ENCODE data around the gene RHOD. TPM values are rescaled to one million over a fixed set of nuclear protein-coding genes. Genes with fewer than 3 reads are reported as not detected.

RHOD gene
- total and polyA plus RNA-seq, 10 donors: 1.3 to 6.4 (median 2.7) TPM

- no peak for TF ChIP-seq POLR2AphosphoS5 (IDR thresholded peaks at IDR 0.05)
- no peak for TF ChIP-seq CTCF (IDR thresholded peaks at IDR 0.05 in 8 of 11, conservative IDR thresholded peaks at IDR 0.05 in 3 of 11)
- TF ChIP-seq POLR2A (IDR thresholded peaks at IDR 0.05): no peak
- peaks cover 0 to 84% (median 18%) of the 10 kb centered on the region in 7 donors for H3K27me3 ChIP-seq (replicated peaks in 1 of 7)
- no peak overlapping the region for H3K4me3 ChIP-seq
- 72 to 79% (median 78%) methylated on average over 23 of the region's 23 CpGs for WGBS, 5 donors
- H3K4me1 ChIP-seq: peaks cover 0 to 21% (median 4%) of the 10 kb centered on the region in 6 donors
- no peaks in the 10 kb centered on the region for H3K9me3 ChIP-seq
- H3K36me3 ChIP-seq: no peaks in the 10 kb centered on the region
- intact Hi-C loops (cut with DNase I; ENCODE audit: low total_unique reads): no loop called here
- H3K27ac ChIP-seq: no peak overlapping the region
- DNase-seq: no peak
These were observed 24.7 kb upstream of the RHOD start for GRCh38 chr11:67031791-67032561.

GRCh38 chr11:67032830-67033551 is 23.7 kb upstream of the RHOD start:
- no peaks in the 10 kb centered on the region for H3K9me3 ChIP-seq
- TF ChIP-seq POLR2A (IDR thresholded peaks at IDR 0.05) (no peak), CTCF (IDR thresholded peaks at IDR 0.05 in 8 of 11, conservative IDR thresholded peaks at IDR 0.05 in 3 of 11) (no peak), POLR2AphosphoS5 (IDR thresholded peaks at IDR 0.05) (no peak)
- H3K4me3 ChIP-seq: no peak overlapping the region
- H3K27ac ChIP-seq: no peak overlapping the region
- DNase-seq: no peak
- H3K27me3 ChIP-seq (replicated peaks in 1 of 7): peaks cover 0 to 84% (median 18%) of the 10 kb centered on the region in 7 donors
- WGBS, 5 donors: 62 to 72% (median 69%) methylated on average over 10 to 12 of the region's 12 CpGs
- H3K36me3 ChIP-seq: no peaks in the 10 kb centered on the region
- intact Hi-C loops (cut with DNase I; ENCODE audit: low total_unique reads): no loop called here
- peaks cover 0 to 15% (median 0%) of the 10 kb centered on the region in 6 donors for H3K4me1 ChIP-seq

GRCh38 chr11:67033661-67034166 is 22.9 kb upstream of the RHOD start:
- no peak for DNase-seq
- WGBS, 5 donors: 57 to 79% (median 65%) methylated on average over 7 to 8 of the region's 8 CpGs
- TF ChIP-seq POLR2AphosphoS5 (IDR thresholded peaks at IDR 0.05): no peak
- TF ChIP-seq CTCF (IDR thresholded peaks at IDR 0.05 in 8 of 11, conservative IDR thresholded peaks at IDR 0.05 in 3 of 11): no peak
- TF ChIP-seq POLR2A (IDR thresholded peaks at IDR 0.05): no peak

GRCh38 chr11:67034350-67034749 is 22.3 kb upstream of the RHOD start:
- WGBS, 5 donors: 73 to 89% (median 78%) methylated on average over 4 to 6 of the region's 6 CpGs
- peaks cover 0 to 10% (median 0%) of the 10 kb centered on the region in 6 donors for H3K4me1 ChIP-seq
- no peaks in the 10 kb centered on the region for H3K36me3 ChIP-seq
- DNase-seq: no peak
- H3K9me3 ChIP-seq: no peaks in the 10 kb centered on the region
- H3K27ac ChIP-seq: no peak overlapping the region
- intact Hi-C loops (cut with DNase I; ENCODE audit: low total_unique reads): no loop called here
- peaks cover 0 to 85% (median 18%) of the 10 kb centered on the region in 7 donors for H3K27me3 ChIP-seq (replicated peaks in 1 of 7)
- TF ChIP-seq POLR2AphosphoS5 (IDR thresholded peaks at IDR 0.05) (no peak), CTCF (IDR thresholded peaks at IDR 0.05 in 8 of 11, conservative IDR thresholded peaks at IDR 0.05 in 3 of 11) (no peak), POLR2A (IDR thresholded peaks at IDR 0.05) (no peak)
- no peak overlapping the region for H3K4me3 ChIP-seq

More at GRCh38 chr11:67033661-67034166, 22.9 kb upstream of the RHOD start:
- Histone ChIP-seq H3K27ac (no peak overlapping the region), H3K27me3 (replicated peaks in 1 of 7) (peaks cover 0 to 86% (median 18%) of the 10 kb centered on the region in 7 donors), H3K36me3 (no peaks in the 10 kb centered on the region), H3K9me3 (no peaks in the 10 kb centered on the region), H3K4me3 (no peak overlapping the region), H3K4me1 (peaks cover 0 to 10% (median 0%) of the 10 kb centered on the region in 6 donors)
- intact Hi-C loops (cut with DNase I; ENCODE audit: low total_unique reads): no loop called here

Measured in spleen (tissue), 11 donors.